NB4 (cell line): Measurements from ENCODE around the gene EIF3F.

Experiments
- DNase-seq: peaks from one replicate; pipeline ENCODE4 v3.0.0; 2010; ENCODE audit warnings: low read depth
- H3K4me3 ChIP-seq: one replicate; pipeline ENCODE4 v1.5.1; 2011; ENCODE audit warnings: mild to moderate bottlenecking, low read depth, low read length, moderate library complexity
- MYC ChIP-seq: IDR thresholded peaks from 2 replicates; pipeline ENCODE4 v1.6.1; 2011; ENCODE audit warnings: low read depth, low read length
- POLR2A ChIP-seq: IDR thresholded peaks from 2 replicates; pipeline ENCODE4 v1.6.1; 2011; ENCODE audit warnings: mild to moderate bottlenecking; ENCODE audit not compliant: insufficient read length; ENCODE audit errors: extremely low read depth
- TF ChIP-seq, protein P1 (sequence below): IDR thresholded peaks from 2 replicates; pipeline ENCODE4 v1.6.1; 2011; ENCODE audit warnings: low read depth, low read length
- TF ChIP-seq, protein P2 (sequence below): IDR thresholded peaks from one replicate; pipeline ENCODE4 v1.5.1; 2012; ENCODE audit warnings: low read depth, low read length

EIF3F gene

DNA sequence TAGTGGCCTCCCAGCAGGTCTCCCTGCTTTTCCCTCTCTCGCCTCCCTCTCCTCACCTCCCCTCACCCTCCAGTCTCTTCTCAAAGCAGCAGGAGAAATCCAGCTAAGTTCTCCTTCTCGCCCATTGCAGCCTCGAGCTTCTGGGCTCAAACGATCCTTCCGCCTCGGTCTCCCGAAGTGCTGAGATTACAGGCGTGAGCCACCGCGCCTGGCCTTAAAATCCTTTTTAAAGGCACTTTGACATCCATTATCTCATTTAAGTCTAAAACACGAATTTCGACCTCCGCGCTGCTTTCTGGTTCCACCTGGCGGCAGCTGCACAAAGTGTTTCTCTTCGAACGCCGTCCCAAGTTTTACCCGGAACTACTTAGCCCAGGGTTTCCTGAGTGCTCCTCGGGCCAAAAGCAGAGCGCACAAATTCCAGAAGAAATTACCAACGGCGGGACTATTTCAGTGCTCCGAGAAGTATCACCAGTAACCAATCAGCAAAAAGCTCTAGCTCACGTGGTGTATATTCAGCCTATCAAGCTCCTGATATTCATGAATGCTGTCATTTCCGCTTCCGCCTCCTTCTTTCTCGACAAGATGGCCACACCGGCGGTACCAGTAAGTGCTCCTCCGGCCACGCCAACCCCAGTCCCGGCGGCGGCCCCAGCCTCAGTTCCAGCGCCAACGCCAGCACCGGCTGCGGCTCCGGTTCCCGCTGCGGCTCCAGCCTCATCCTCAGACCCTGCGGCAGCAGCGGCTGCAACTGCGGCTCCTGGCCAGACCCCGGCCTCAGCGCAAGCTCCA, at the start of gene EIF3F:
EIF3F (plus strand) TSS at position 570 of the 792 bp plus-strand sequence; CDS start at position 586, 16 bp downstream.
- peak; percentile 21 for TF ChIP-seq POLR2A
- TF ChIP-seq, protein P1, sequence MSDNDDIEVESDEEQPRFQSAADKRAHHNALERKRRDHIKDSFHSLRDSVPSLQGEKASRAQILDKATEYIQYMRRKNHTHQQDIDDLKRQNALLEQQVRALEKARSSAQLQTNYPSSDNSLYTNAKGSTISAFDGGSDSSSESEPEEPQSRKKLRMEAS, result peak; percentile 90
- peak; percentile 76 for TF ChIP-seq MYC
- TF ChIP-seq, protein P2, sequence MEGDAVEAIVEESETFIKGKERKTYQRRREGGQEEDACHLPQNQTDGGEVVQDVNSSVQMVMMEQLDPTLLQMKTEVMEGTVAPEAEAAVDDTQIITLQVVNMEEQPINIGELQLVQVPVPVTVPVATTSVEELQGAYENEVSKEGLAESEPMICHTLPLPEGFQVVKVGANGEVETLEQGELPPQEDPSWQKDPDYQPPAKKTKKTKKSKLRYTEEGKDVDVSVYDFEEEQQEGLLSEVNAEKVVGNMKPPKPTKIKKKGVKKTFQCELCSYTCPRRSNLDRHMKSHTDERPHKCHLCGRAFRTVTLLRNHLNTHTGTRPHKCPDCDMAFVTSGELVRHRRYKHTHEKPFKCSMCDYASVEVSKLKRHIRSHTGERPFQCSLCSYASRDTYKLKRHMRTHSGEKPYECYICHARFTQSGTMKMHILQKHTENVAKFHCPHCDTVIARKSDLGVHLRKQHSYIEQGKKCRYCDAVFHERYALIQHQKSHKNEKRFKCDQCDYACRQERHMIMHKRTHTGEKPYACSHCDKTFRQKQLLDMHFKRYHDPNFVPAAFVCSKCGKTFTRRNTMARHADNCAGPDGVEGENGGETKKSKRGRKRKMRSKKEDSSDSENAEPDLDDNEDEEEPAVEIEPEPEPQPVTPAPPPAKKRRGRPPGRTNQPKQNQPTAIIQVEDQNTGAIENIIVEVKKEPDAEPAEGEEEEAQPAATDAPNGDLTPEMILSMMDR, result peak; percentile 54
- peak; percentile 98 for DNase-seq
- H3K4me3 ChIP-seq, result peak within 1 kb of the TSS; percentile 97

DNA sequence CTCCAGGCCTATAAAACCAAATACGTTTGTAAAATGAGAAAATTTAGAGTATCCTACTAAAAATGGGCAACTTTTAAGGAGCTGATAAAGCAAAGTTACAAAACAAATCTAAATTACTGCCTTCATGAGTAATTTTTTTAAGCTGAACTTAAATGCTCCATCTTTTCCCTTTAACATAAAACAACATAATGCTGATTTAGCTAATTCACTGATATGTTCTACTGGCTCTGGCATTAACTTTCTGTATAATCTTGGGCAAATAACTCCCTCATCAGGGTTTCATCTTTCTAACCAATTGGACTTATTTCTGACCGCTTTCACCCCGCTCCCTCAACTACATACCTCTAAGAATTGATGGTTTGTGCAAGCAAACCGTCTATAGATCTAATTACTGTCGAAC, 46.0 kb upstream of the EIF3F start:
- TF ChIP-seq, protein P1, result no peak
- TF ChIP-seq, protein P2, result no peak
- TF ChIP-seq POLR2A, result no peak
- TF ChIP-seq MYC, result no peak
- no peak for DNase-seq
- H3K4me3 ChIP-seq, result no peak overlapping the region

- no peak for DNase-seq
- no peak within 1 kb of the TSS for H3K4me3 ChIP-seq
- TF ChIP-seq, protein P1, result no peak
- TF ChIP-seq MYC, result no peak
- TF ChIP-seq POLR2A, result no peak
- TF ChIP-seq, protein P2, result no peak
These were observed 45.5 kb upstream of the EIF3F start, which contains the start of gene OR10A3 for GRCh38 chr11:7941608-7942007. Gene OR10A3, minus strand, starts transcription at chr11:7941708. Its CDS starts 2,188 bp downstream, at chr11:7939520.

DNA sequence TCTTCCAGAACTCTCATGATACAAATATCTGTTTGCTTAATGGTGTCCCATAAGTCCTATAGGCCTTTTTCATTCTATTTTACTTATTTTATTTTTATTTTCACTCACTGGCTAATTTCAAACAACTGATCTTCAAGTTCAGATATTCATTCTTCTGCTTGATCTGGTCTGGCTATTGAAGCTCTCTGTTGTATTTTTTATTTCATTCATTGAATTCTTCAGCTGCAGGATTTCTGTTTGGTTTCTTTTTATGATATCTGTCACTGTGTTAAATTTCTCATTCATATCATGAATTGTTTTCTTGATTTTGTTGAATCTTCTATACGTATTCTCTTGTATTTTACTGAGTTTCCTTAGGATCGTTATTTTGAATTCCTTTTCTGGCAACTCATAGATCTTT, 43.0 kb upstream of the EIF3F start:
- H3K4me3 ChIP-seq, result no peak overlapping the region

GRCh38 chr11:7949934-7950333, 37.2 kb upstream of the EIF3F start:
- DNase-seq, result no peak
- TF ChIP-seq, protein P2, result no peak
- TF ChIP-seq POLR2A, result no peak
- TF ChIP-seq, protein P1, result no peak
- H3K4me3 ChIP-seq, result no peak overlapping the region

More for the DNA sequence above, 43.0 kb upstream of the EIF3F start:
- TF ChIP-seq, protein P2, result no peak
- TF ChIP-seq, protein P1, result no peak
- TF ChIP-seq POLR2A, result no peak
- TF ChIP-seq MYC, result no peak
- no peak for DNase-seq
